ENCODE measurements around the gene OSBP. TPM values are rescaled to one million over a fixed set of nuclear protein-coding genes. Genes with fewer than 3 reads are reported as not detected.

Gene OSBP
- total and polyA plus RNA-seq, 9 of the 15 experiments (the other 6 are each of a cell fraction or from before 2014, with no cell fraction given), result 11.7 to 49.0 (median 28.7) TPM

- TF ChIP-seq ZNF318 (IDR thresholded peaks at IDR 0.05; ENCODE audit: borderline replicate concordance in 1 of 2, low read depth in 1 of 2), result peak in 1 of 2 experiments; percentile 72; a peak in 2 of 4 replicates
- TF ChIP-seq MEF2D (tag; conservative IDR thresholded peaks at IDR 0.05; ENCODE audit: low read depth), result peak; percentile 33; the same call in 1 of the 2 replicates
- no peak for TF ChIP-seq CTCF (IDR thresholded peaks at IDR 0.05 in 2 of 3, conservative IDR thresholded peaks at IDR 0.05 in 1 of 3; ENCODE audit: insufficient read depth in 2 of 3, low read depth in 1 of 3, low read length in 3 of 3)
- 0 out of 2 replicates have a peak, but pooled peaks have one; percentile 45 for TF ChIP-seq ZKSCAN1 (IDR thresholded peaks at IDR 0.05; ENCODE audit: low read depth, low read length)
- peak; percentile 86; the same call in 1 of the 2 replicates for TF ChIP-seq CC2D1A (IDR thresholded peaks at IDR 0.05)
- no peak for TF ChIP-seq ZNF449 (CRISPR knock-in tag; IDR thresholded peaks at IDR 0.05)
- TF ChIP-seq NR1H2 (CRISPR knock-in tag; IDR thresholded peaks at IDR 0.05), result 0 out of 2 replicates have a peak, but pooled peaks have one; percentile 34
- TF ChIP-seq EHMT2 (IDR thresholded peaks at IDR 0.05), result peak; percentile 12; the same call in 1 of the 2 replicates
- peak; percentile 97 for TF ChIP-seq POLR2A (conservative IDR thresholded peaks at IDR 0.05)
- peak; percentile 61; the same call in 1 of the 2 replicates for TF ChIP-seq ZNF668 (CRISPR knock-in tag; IDR thresholded peaks at IDR 0.05)
- peak; percentile 87 for TF ChIP-seq NFE2 (IDR thresholded peaks at IDR 0.05; ENCODE audit: low read depth)
- TF ChIP-seq ID3 (CRISPR knock-in tag; IDR thresholded peaks at IDR 0.05), result no peak
- peak; percentile 66 for TF ChIP-seq ID3 (tag; IDR thresholded peaks at IDR 0.05)
Measured at GRCh38 chr11:59545179-59546020, 70.2 kb downstream of the OSBP start (continued).

All from K562 (cell line).